ENCODE results near the gene CAVIN1.

DNA sequence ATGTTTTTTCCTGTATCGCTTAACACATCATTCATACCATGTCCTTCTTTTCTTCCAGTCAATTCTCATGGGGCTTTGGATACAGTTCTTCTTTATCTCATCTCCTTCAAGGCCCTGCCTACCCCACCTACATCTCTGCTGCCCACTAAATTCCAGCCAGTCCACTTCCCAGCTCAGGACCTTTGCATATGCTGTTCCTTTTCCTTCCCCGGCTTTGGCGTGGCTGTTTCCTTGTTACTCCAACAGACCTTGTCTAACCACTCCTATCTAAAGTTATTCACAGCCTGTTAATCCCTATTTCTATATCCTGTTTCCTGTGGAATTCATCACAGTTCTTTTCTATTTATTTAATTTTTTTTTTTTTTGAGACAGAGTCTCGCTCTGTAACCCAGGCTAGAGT, 28.2 kb downstream of the CAVIN1 start:
- no peak for TF ChIP-seq POLR2A (IDR thresholded peaks at IDR 0.05)
- TF ChIP-seq, protein P1, sequence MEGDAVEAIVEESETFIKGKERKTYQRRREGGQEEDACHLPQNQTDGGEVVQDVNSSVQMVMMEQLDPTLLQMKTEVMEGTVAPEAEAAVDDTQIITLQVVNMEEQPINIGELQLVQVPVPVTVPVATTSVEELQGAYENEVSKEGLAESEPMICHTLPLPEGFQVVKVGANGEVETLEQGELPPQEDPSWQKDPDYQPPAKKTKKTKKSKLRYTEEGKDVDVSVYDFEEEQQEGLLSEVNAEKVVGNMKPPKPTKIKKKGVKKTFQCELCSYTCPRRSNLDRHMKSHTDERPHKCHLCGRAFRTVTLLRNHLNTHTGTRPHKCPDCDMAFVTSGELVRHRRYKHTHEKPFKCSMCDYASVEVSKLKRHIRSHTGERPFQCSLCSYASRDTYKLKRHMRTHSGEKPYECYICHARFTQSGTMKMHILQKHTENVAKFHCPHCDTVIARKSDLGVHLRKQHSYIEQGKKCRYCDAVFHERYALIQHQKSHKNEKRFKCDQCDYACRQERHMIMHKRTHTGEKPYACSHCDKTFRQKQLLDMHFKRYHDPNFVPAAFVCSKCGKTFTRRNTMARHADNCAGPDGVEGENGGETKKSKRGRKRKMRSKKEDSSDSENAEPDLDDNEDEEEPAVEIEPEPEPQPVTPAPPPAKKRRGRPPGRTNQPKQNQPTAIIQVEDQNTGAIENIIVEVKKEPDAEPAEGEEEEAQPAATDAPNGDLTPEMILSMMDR (IDR thresholded peaks at IDR 0.05): no peak

Measured in Peyer's patch (tissue), 4 donors.